C4-2B (cell line): Measurements from ENCODE around the gene NFS1.
A peak's percentile ranks its signal among the peaks of the same experiment; 100 is the strongest.
"Not testable (repeated sequence)": the region's sequence is repeated elsewhere in the genome, so short reads cannot be mapped to it uniquely, and the experiment has no call there.

Experiments used
- H3K27ac ChIP-seq: fragments of 450-650 bp; 2 replicates; pipeline ENCODE4 v1.5.1; 2017
- CTCF ChIP-seq: fragments of 450-650 bp; conservative IDR thresholded peaks from 2 replicates; pipeline ENCODE4 v1.5.1; 2017; ENCODE audit warnings: mild to moderate bottlenecking
- ZFX ChIP-seq: fragments of 450-650 bp; IDR thresholded peaks from 2 replicates; pipeline ENCODE4 v1.6.1; 2017

The NFS1 gene

GRCh38 chr20:35699127-35699956, at the start of gene NFS1, which contains the start of gene ROMO1:
Gene NFS1, minus strand, starts transcription at chr20:35699352. Its CDS starts 64 bp downstream, at chr20:35699288.
Gene ROMO1, plus strand, starts transcription at chr20:35699405. Its CDS starts 228 bp downstream, at chr20:35699633.
- TF ChIP-seq ZFX (peak; percentile 89), CTCF (peak; percentile 34)
- H3K27ac ChIP-seq, result peak within 1 kb of the TSS; percentile 84

- H3K27ac ChIP-seq, result not testable (repeated sequence)
Measured at GRCh38 chr20:35744492-35744841, 45.3 kb upstream of the NFS1 start.

- TF ChIP-seq ZFX (no peak), CTCF (no peak)
- H3K27ac ChIP-seq, result peak overlapping the region; percentile 99
Measured at GRCh38 chr20:35743693-35744491, 44.7 kb upstream of the NFS1 start.

GRCh38 chr20:35742741-35743523, 43.8 kb upstream of the NFS1 start:
- TF ChIP-seq ZFX (no peak), CTCF (no peak)
- H3K27ac ChIP-seq, result peak overlapping the region; percentile 99

GRCh38 chr20:35741892-35742740, 43.0 kb upstream of the NFS1 start, which contains the start of gene RBM39:
Gene RBM39, minus strand, starts transcription at chr20:35742260. Its CDS starts 1,386 bp downstream, at chr20:35740874.
- TF ChIP-seq ZFX (peak; percentile 98), CTCF (no peak; the same call in 1 of the 2 replicates)

GRCh38 chr20:35739294-35740163, 40.4 kb upstream of the NFS1 start:
- no peak overlapping the region for H3K27ac ChIP-seq

More at GRCh38 chr20:35741892-35742740, 43.0 kb upstream of the NFS1 start, which contains the start of gene RBM39:
- H3K27ac ChIP-seq, result peak within 1 kb of the TSS; percentile 99

More at GRCh38 chr20:35739294-35740163, 40.4 kb upstream of the NFS1 start:
- TF ChIP-seq CTCF (peak; percentile 42), ZFX (no peak)
